Stomach (tissue), 4 donors: ENCODE results near the gene ADARB2.

Experiments
- CTCF ChIP-seq, 7 experiments: fragments of 450-650 bp in 4 of 7; fragments of 200-600 bp in 3 of 7; sonication (generic) in 3 of 7; IDR thresholded peaks; one replicate each; pipeline ENCODE4 v1.5.1; 2016 to 2019; ENCODE audit warnings: antibody characterized with exemption in 7 of 7, control low read depth in 2 of 7, mild to moderate bottlenecking in 1 of 7
- EP300 ChIP-seq: sonication (generic); formaldehyde crosslinking; IDR thresholded peaks from one replicate; pipeline ENCODE4 v1.6.1; 2017; ENCODE audit warnings: antibody characterized with exemption

- TF ChIP-seq EP300 = no peak
- TF ChIP-seq CTCF (IDR thresholded peaks at IDR 0.05) = no peak
Observed at GRCh38 chr10:1444826-1445225, 292.5 kb downstream of the ADARB2 start.
